Gastrocnemius medialis (tissue), 4 donors: ENCODE measurements around the gene TNS3.

Experiments
- POLR2A ChIP-seq, 2 donors: fragments of 450-650 bp; IDR thresholded peaks; one replicate each; pipeline ENCODE4 v1.6.1; 2017; ENCODE audit warnings: antibody characterized with exemption in 2 of 2, mild to moderate bottlenecking in 2 of 2, moderate library complexity in 2 of 2
- TF ChIP-seq, protein P1 (sequence below), 5 experiments: fragments of 450-650 bp in 3 of 5; fragments of 200-600 bp in 2 of 5; sonication (generic) in 2 of 5; IDR thresholded peaks in 4 of 5; conservative IDR thresholded peaks in 1 of 5; 1 replicate in 4 of 5; 2 replicates in 1 of 5; pipeline ENCODE4 v1.5.1; 2016 to 2019; ENCODE audit warnings: antibody characterized with exemption in 5 of 5, mild to moderate bottlenecking in 3 of 5, moderate library complexity in 3 of 5

DNA sequence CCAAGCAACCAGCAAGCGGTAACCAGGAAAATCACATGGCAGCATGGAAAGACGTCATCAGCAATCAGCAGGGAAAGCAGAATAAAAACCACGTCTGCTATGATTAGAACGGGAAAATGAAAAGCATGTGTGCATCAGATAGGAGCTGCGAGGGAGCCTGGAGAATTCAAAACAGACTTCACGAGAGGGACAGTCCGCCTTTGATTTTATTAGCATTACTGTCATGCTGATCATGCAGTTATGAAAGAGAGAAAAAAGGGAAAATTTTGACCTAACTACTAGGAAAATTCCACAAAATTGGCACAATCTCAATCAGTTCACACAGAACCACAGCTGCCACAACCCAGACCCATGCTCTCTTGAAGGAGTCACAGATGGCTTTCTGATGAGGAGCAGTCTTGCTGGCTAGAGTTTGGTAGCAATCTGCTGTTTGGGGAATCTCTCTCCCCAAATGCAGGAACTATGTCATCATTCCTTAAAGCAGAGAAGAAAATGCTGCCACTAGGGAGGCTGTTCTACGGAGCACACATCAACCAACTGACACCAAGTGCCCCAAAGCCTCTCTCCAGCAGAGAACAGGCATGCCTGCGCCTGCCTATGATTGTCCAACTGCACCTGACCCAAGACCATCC is 295.9 kb downstream of the TNS3 start:
- TF ChIP-seq, protein P1, sequence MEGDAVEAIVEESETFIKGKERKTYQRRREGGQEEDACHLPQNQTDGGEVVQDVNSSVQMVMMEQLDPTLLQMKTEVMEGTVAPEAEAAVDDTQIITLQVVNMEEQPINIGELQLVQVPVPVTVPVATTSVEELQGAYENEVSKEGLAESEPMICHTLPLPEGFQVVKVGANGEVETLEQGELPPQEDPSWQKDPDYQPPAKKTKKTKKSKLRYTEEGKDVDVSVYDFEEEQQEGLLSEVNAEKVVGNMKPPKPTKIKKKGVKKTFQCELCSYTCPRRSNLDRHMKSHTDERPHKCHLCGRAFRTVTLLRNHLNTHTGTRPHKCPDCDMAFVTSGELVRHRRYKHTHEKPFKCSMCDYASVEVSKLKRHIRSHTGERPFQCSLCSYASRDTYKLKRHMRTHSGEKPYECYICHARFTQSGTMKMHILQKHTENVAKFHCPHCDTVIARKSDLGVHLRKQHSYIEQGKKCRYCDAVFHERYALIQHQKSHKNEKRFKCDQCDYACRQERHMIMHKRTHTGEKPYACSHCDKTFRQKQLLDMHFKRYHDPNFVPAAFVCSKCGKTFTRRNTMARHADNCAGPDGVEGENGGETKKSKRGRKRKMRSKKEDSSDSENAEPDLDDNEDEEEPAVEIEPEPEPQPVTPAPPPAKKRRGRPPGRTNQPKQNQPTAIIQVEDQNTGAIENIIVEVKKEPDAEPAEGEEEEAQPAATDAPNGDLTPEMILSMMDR (IDR thresholded peaks at IDR 0.05 in 4 of 5, conservative IDR thresholded peaks at IDR 0.05 in 1 of 5) = no peak
- TF ChIP-seq POLR2A (IDR thresholded peaks at IDR 0.05) = no peak
